OCI-LY3 (cell line): ENCODE results near the gene INPP5A.

Source experiments
- H2AFZ ChIP-seq: fragments of 200-600, 300-600 bp; shearing (Covaris generic); 2 replicates; pipeline ENCODE4 v1.6.0; 2014; ENCODE audit warnings: antibody characterized with exemption, low read depth, low read length
- H3K27ac ChIP-seq: fragments of 200-600, 300-600 bp; sonication (generic); 2 replicates; pipeline ENCODE4 v1.5.1; 2014; ENCODE audit warnings: mild to moderate bottlenecking, low read length, moderate library complexity, mixed read lengths
- H3K27me3 ChIP-seq: fragments of 200-600, 300-600 bp; sonication (generic); 2 replicates; pipeline ENCODE4 v1.6.1; 2014; ENCODE audit warnings: low read depth, low read length, mixed read lengths
- H3K36me3 ChIP-seq: fragments of 200-600, 300-600 bp; sonication (generic); replicated peaks from 2 replicates; pipeline ENCODE3; 2014; ENCODE audit warnings: low read depth, low read length, mixed read lengths
- H3K4me1 ChIP-seq: fragments of 300-600, 200-600 bp; sonication (generic); 2 replicates; pipeline ENCODE4 v1.6.1; 2014; ENCODE audit warnings: low read length, mixed read lengths
- H3K4me2 ChIP-seq: fragments of 200-600, 300-600 bp; sonication (generic); 2 replicates; pipeline ENCODE4 v1.6.1; 2014; ENCODE audit warnings: low read length, mixed read lengths
- H3K4me3 ChIP-seq: fragments of 300-600, 200-600 bp; sonication (generic); 2 replicates; pipeline ENCODE4 v1.5.1; 2014; ENCODE audit warnings: antibody characterized with exemption, mild to moderate bottlenecking, low read length, moderate library complexity
- H3K79me2 ChIP-seq: fragments of 300-600, 200-600 bp; shearing (Covaris generic); 2 replicates; pipeline ENCODE4 v1.6.1; 2014; ENCODE audit warnings: mild to moderate bottlenecking, low read length, mixed read lengths
- H3K9ac ChIP-seq: fragments of 300-600, 200-600 bp; shearing (Covaris generic); 2 replicates; pipeline ENCODE4 v1.6.0; 2014; ENCODE audit warnings: mild to moderate bottlenecking, low read length, moderate library complexity
- H3K9me3 ChIP-seq: fragments of 200-600, 300-600 bp; shearing (Covaris generic); 2 replicates; pipeline ENCODE4 v1.6.1; 2014; ENCODE audit warnings: low read length, mixed read lengths; ENCODE audit not compliant: insufficient read depth
- H4K20me1 ChIP-seq: fragments of 200-600, 300-600 bp; sonication (generic); 2 replicates; pipeline ENCODE4 v1.6.1; 2016; ENCODE audit warnings: low read length, mixed read lengths; ENCODE audit not compliant: insufficient read depth
- EZH2phosphoT487 ChIP-seq: fragments of 200-600 bp; shearing (Covaris generic); IDR thresholded peaks from 2 replicates; pipeline ENCODE4 v1.6.1; 2018; ENCODE audit warnings: antibody characterized with exemption, mixed run types, low read depth
- TF ChIP-seq, protein P1 (sequence below): fragments of 200-600, 300-600 bp; sonication (generic); IDR thresholded peaks from 2 replicates; pipeline ENCODE4 v1.5.1; 2014; ENCODE audit warnings: antibody characterized with exemption, low read length, low read depth

INPP5A gene

DNA sequence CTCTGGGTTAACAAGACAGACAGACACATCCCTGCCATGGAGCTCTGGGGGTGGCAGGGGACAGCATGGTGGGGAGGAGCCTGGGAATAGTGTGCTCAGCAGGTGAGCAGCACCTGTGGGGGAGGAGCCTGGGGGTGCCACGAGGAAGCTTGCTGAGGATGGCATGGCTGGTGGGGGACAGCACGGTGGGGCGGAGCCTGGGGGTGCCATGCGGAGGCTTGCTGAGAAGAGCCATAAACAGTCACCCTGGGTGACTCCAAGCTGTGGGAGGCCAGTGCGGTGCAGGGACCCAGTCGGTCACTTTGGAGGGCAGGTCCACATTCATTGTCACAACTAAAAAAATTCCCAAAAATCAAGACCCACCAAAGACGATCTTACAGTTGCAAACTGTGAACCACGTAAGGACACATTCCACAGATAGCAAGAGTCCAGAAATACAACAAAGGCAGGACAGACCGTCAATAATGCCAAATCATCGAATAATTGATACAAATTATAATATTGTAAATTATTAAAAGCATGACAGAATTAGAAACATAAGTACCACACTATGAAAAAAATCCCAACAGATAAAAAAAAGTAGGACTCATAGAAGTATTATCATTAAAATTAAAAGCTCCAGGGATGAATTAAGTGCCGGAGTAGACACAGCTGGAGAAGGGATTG lies 223.9 kb downstream of the INPP5A start:
- Histone ChIP-seq H3K36me3 (no peaks in the 10 kb centered on the region), H3K27ac (no peak overlapping the region), H3K4me2 (no peak overlapping the region), H3K9ac (no peak overlapping the region), H3K4me1 (no peaks in the 10 kb centered on the region), H3K79me2 (no peaks in the 10 kb centered on the region), H3K27me3 (no peaks in the 10 kb centered on the region), H3K9me3 (no peaks in the 10 kb centered on the region), H4K20me1 (no peaks in the 10 kb centered on the region), H2AFZ (no peak overlapping the region), H3K4me3 (no peak overlapping the region)
- no peak for TF ChIP-seq EZH2phosphoT487
- TF ChIP-seq, protein P1, sequence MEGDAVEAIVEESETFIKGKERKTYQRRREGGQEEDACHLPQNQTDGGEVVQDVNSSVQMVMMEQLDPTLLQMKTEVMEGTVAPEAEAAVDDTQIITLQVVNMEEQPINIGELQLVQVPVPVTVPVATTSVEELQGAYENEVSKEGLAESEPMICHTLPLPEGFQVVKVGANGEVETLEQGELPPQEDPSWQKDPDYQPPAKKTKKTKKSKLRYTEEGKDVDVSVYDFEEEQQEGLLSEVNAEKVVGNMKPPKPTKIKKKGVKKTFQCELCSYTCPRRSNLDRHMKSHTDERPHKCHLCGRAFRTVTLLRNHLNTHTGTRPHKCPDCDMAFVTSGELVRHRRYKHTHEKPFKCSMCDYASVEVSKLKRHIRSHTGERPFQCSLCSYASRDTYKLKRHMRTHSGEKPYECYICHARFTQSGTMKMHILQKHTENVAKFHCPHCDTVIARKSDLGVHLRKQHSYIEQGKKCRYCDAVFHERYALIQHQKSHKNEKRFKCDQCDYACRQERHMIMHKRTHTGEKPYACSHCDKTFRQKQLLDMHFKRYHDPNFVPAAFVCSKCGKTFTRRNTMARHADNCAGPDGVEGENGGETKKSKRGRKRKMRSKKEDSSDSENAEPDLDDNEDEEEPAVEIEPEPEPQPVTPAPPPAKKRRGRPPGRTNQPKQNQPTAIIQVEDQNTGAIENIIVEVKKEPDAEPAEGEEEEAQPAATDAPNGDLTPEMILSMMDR: no peak

- H3K9ac ChIP-seq: no peak overlapping the region
- H3K4me3 ChIP-seq: no peak overlapping the region
- TF ChIP-seq EZH2phosphoT487: no peak
- TF ChIP-seq, protein P1: no peak
- H2AFZ ChIP-seq: no peak overlapping the region
- H3K79me2 ChIP-seq: no peaks in the 10 kb centered on the region
- no peak overlapping the region for H3K4me2 ChIP-seq
- no peaks in the 10 kb centered on the region for H4K20me1 ChIP-seq
- no peaks in the 10 kb centered on the region for H3K36me3 ChIP-seq
- no peaks in the 10 kb centered on the region for H3K27me3 ChIP-seq
- no peaks in the 10 kb centered on the region for H3K9me3 ChIP-seq
- no peaks in the 10 kb centered on the region for H3K4me1 ChIP-seq
- H3K27ac ChIP-seq: no peak overlapping the region
These were observed 224.7 kb downstream of the INPP5A start for GRCh38 chr10:132762267-132762666.

GRCh38 chr10:132763545-132763944 lies 226.0 kb downstream of the INPP5A start:
- no peak overlapping the region for H3K9ac ChIP-seq
- no peaks in the 10 kb centered on the region for H4K20me1 ChIP-seq
- no peak overlapping the region for H3K27ac ChIP-seq
- no peaks in the 10 kb centered on the region for H3K4me1 ChIP-seq
- H3K4me3 ChIP-seq: no peak overlapping the region
- no peaks in the 10 kb centered on the region for H3K27me3 ChIP-seq
- TF ChIP-seq, protein P1: no peak
- no peak for TF ChIP-seq EZH2phosphoT487
- H3K36me3 ChIP-seq: no peaks in the 10 kb centered on the region
- H2AFZ ChIP-seq: no peak overlapping the region
- H3K4me2 ChIP-seq: no peak overlapping the region
- H3K9me3 ChIP-seq: no peaks in the 10 kb centered on the region
- H3K79me2 ChIP-seq: no peaks in the 10 kb centered on the region

- H3K36me3 ChIP-seq: no peaks in the 10 kb centered on the region
These were observed 226.5 kb downstream of the INPP5A start for GRCh38 chr10:132764108-132764507.

More at GRCh38 chr10:132764108-132764507, 226.5 kb downstream of the INPP5A start:
- Histone ChIP-seq H3K9me3 (no peaks in the 10 kb centered on the region), H3K4me3 (no peak overlapping the region), H3K4me2 (no peak overlapping the region), H4K20me1 (no peaks in the 10 kb centered on the region), H3K9ac (no peak overlapping the region), H2AFZ (no peak overlapping the region), H3K79me2 (no peaks in the 10 kb centered on the region), H3K4me1 (no peaks in the 10 kb centered on the region), H3K27me3 (no peaks in the 10 kb centered on the region), H3K27ac (no peak overlapping the region)
- no peak for TF ChIP-seq EZH2phosphoT487
- TF ChIP-seq, protein P1: no peak
